Suprapubic skin (tissue), 4 donors: ENCODE results near the gene PNMA1.

Source experiments
- CTCF ChIP-seq, 2 donors: fragments of 200-600 bp in 1 of 2; fragments of 450-650 bp in 1 of 2; sonication (generic) in 1 of 2; IDR thresholded peaks; one replicate each; pipeline ENCODE4 v1.5.1; 2016 to 2019; ENCODE audit warnings: antibody characterized with exemption in 2 of 2, mild to moderate bottlenecking in 1 of 2, moderate library complexity in 1 of 2
- EP300 ChIP-seq: sonication (generic); formaldehyde crosslinking; IDR thresholded peaks from one replicate; pipeline ENCODE4 v1.6.1; 2017; ENCODE audit warnings: antibody characterized with exemption
- POLR2A ChIP-seq, 2 donors: fragments of 450-650 bp; IDR thresholded peaks; one replicate each; pipeline ENCODE4 v1.6.1; 2017; ENCODE audit warnings: antibody characterized with exemption in 2 of 2, mild to moderate bottlenecking in 2 of 2, moderate library complexity in 2 of 2
- POLR2AphosphoS5 ChIP-seq, 3 donors: sonication (generic); formaldehyde crosslinking; IDR thresholded peaks; one replicate each; pipeline ENCODE4 v1.6.1; 2017; ENCODE audit warnings: antibody characterized with exemption in 3 of 3

GRCh38 chr14:73723406-73723796 lies 9.2 kb upstream of the PNMA1 start:
- TF ChIP-seq CTCF (IDR thresholded peaks at IDR 0.05) (no peak), POLR2A (IDR thresholded peaks at IDR 0.05) (no peak), POLR2AphosphoS5 (IDR thresholded peaks at IDR 0.05) (no peak), EP300 (no peak)
